ENCODE results near the gene FBLN1. TPM values are rescaled to one million over a fixed set of nuclear protein-coding genes. Genes with fewer than 3 reads are reported as not detected.
"Not testable (repeated sequence)": the region's sequence is repeated elsewhere in the genome, so short reads cannot be mapped to it uniquely, and the experiment has no call there.

The FBLN1 gene
- total RNA-seq, 1 donor from 2014 or later: 70.1 TPM

- intact Hi-C loops (cut with DNase I): no loop called here
- DNase-seq (ENCODE audit: low spot score): no peak
Measured at GRCh38 chr22:45475851-45476514, 26.7 kb upstream of the FBLN1 start.

- intact Hi-C loops (cut with DNase I): no loop called here
- DNase-seq (ENCODE audit: low spot score): no peak
Measured at GRCh38 chr22:45476814-45477213, 25.9 kb upstream of the FBLN1 start.

GRCh38 chr22:45477366-45478107, 25.1 kb upstream of the FBLN1 start:
- DNase-seq (ENCODE audit: low spot score): no peak
- intact Hi-C loops (cut with DNase I): no loop called here

- DNase-seq (ENCODE audit: low spot score): no peak
- intact Hi-C loops (cut with DNase I): no loop called here
Measured at GRCh38 chr22:45478108-45478771, 24.4 kb upstream of the FBLN1 start.

- intact Hi-C loops (cut with DNase I): no loop called here
- DNase-seq (ENCODE audit: low spot score): no peak
Measured at GRCh38 chr22:45480717-45481116, 22.0 kb upstream of the FBLN1 start.

- no peak for DNase-seq (ENCODE audit: low spot score)
- intact Hi-C loops (cut with DNase I): no loop called here
Measured at GRCh38 chr22:45481661-45482060, 21.0 kb upstream of the FBLN1 start.

- intact Hi-C loops (cut with DNase I): no loop called here
- DNase-seq (ENCODE audit: low spot score): no peak
Measured at GRCh38 chr22:45482169-45482568, 20.5 kb upstream of the FBLN1 start.

GRCh38 chr22:45483319-45483718, 19.4 kb upstream of the FBLN1 start:
- intact Hi-C loops (cut with DNase I): no loop called here
- no peak for DNase-seq (ENCODE audit: low spot score)

GRCh38 chr22:45483918-45484499, 18.7 kb upstream of the FBLN1 start:
- intact Hi-C loops (cut with DNase I): no loop called here
- no peak for DNase-seq (ENCODE audit: low spot score)

- no peak for DNase-seq (ENCODE audit: low spot score)
- intact Hi-C loops (cut with DNase I): no loop called here
Measured at GRCh38 chr22:45484742-45485141, 17.9 kb upstream of the FBLN1 start.

- no peak for DNase-seq (ENCODE audit: low spot score)
- intact Hi-C loops (cut with DNase I): no loop called here
Measured at GRCh38 chr22:45485261-45485660, 17.4 kb upstream of the FBLN1 start.

GRCh38 chr22:45488764-45489370, 13.8 kb upstream of the FBLN1 start:
- no peak for DNase-seq (ENCODE audit: low spot score)
- intact Hi-C loops (cut with DNase I): no loop called here

GRCh38 chr22:45490836-45491235, 11.8 kb upstream of the FBLN1 start:
- DNase-seq (ENCODE audit: low spot score): no peak
- intact Hi-C loops (cut with DNase I): no loop called here

GRCh38 chr22:45491841-45492240, 10.8 kb upstream of the FBLN1 start:
- intact Hi-C loops (cut with DNase I): no loop called here
- no peak for DNase-seq (ENCODE audit: low spot score)

- intact Hi-C loops (cut with DNase I): no loop called here
- DNase-seq (ENCODE audit: low spot score): no peak
Measured at GRCh38 chr22:45493286-45493771, 9.4 kb upstream of the FBLN1 start.

GRCh38 chr22:45494306-45494705, 8.4 kb upstream of the FBLN1 start:
- intact Hi-C loops (cut with DNase I); DNase-seq (ENCODE audit: low spot score): not testable (repeated sequence)

- intact Hi-C loops (cut with DNase I); DNase-seq (ENCODE audit: low spot score): not testable (repeated sequence)
Measured at GRCh38 chr22:45495616-45496015, 7.1 kb upstream of the FBLN1 start.

GRCh38 chr22:45496451-45496941, 6.2 kb upstream of the FBLN1 start:
- no peak for DNase-seq (ENCODE audit: low spot score)
- intact Hi-C loops (cut with DNase I): no loop called here

GRCh38 chr22:45497351-45498145, 5.1 kb upstream of the FBLN1 start:
- intact Hi-C loops (cut with DNase I): no loop called here

More at GRCh38 chr22:45497351-45498145, 5.1 kb upstream of the FBLN1 start:
- DNase-seq (ENCODE audit: low spot score): no peak

All from cardiac septum (tissue), 1 donor.